ENCODE results near the gene SF1.

GRCh38 chr11:64804346-64805210 lies 26.2 kb upstream of the SF1 start:
- no peak for TF ChIP-seq EZH2phosphoT487 (IDR thresholded peaks at IDR 0.05; ENCODE audit: insufficient read depth, low read depth)
- no peak for TF ChIP-seq EZH2 (IDR thresholded peaks at IDR 0.05; ENCODE audit: insufficient read depth, poor library complexity, severe bottlenecking)
